Ishikawa (cell line): Measurements from ENCODE around the gene NF1.

Source experiments
- MAX ChIP-seq: IDR thresholded peaks from 2 replicates; pipeline ENCODE4 v1.6.1; 2012
- RAD21 ChIP-seq: IDR thresholded peaks from 2 replicates; pipeline ENCODE4 v1.6.1; 2012; ENCODE audit warnings: low read depth
- USF1 ChIP-seq: IDR thresholded peaks from 2 replicates; pipeline ENCODE4 v1.6.1; 2012

GRCh38 chr17:31105991-31106390, 11.2 kb downstream of the NF1 start:
- no peak for TF ChIP-seq MAX
- TF ChIP-seq USF1 = no peak
- TF ChIP-seq RAD21 = no peak
